HG02884 (cell line): Measurements from ENCODE around the gene CHD2.
"Not testable (repeated sequence)": the region's sequence is repeated elsewhere in the genome, so short reads cannot be mapped to it uniquely, and the experiment has no call there.

Source experiments
- ATAC-seq: cut with Tn5 transposase; IDR thresholded peaks from one replicate; pipeline ENCODE4 v1.9.1; 2021; ENCODE audit warnings: mild to moderate bottlenecking, moderate library complexity; ENCODE audit not compliant: unreplicated experiment

CHD2 gene

GRCh38 chr15:92904722-92905571, 4.8 kb downstream of the CHD2 start:
- no peak for ATAC-seq

- no peak for ATAC-seq
These were observed 5.9 kb downstream of the CHD2 start for GRCh38 chr15:92906020-92906419.

GRCh38 chr15:92906563-92907081, 6.5 kb downstream of the CHD2 start:
- ATAC-seq, result peak; percentile 37

DNA sequence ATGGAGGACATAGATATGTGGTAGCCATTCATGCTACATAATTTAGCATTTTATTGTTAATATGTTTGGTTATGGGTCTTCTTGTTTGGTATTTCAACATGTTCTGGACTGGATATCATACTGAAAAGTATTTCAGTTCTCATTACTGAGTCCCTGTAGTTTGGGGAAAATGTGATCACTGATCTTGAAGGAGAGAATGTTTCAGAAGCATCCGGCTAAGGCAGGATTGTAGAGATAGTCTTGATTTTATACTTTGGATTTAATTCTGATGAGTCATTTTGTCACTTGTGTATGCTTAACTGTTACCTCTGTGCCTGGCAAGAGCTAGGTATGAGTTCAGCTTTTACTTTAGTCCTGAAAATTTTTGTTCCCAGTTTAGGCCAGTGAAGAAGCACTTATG, 7.1 kb downstream of the CHD2 start:
- ATAC-seq, result no peak

DNA sequence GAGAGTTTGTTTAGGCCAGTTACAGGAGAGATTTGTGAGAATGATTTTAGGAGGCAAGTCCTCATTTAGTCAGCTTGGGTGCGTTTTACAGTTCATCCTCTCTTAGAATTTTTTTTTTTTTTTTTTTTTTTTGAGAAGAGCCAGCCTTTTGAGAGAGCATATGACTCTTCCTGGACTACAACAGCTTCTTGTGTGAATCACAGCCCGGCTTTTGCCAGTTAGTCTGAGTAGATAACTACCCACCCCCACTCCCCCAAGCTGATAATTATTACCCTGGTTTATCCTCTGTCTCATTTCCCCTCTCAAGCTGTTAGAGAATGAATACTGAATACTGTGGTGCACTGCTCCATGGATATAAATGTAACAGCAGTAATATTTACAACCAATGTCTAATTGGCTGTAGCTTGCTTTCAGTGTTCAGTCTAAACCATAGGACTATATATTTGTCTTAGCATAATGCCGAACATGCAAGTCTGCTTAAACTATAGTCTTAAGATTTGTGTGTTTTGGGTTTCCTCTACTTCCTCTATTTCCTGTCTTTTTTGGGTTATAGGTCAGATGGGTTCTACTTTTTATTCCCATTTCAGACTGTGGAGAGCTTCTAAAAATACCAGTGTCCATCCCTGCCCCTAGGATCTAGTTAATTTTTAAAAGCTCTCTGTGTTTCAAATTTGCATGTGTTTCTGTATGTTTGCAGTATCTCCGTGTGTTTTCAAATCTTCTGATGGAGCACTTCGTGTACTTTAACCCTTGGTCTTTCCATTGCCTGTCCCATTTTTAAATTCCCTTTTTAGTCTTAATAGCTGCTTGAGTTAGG, 8.0 kb downstream of the CHD2 start:
- no peak for ATAC-seq

- ATAC-seq, result no peak
These were observed 8.6 kb downstream of the CHD2 start for GRCh38 chr15:92908713-92909057.

- ATAC-seq, result no peak
These were observed 9.1 kb downstream of the CHD2 start for GRCh38 chr15:92909136-92909781.

GRCh38 chr15:92910451-92910850, 10.3 kb downstream of the CHD2 start:
- ATAC-seq, result no peak

DNA sequence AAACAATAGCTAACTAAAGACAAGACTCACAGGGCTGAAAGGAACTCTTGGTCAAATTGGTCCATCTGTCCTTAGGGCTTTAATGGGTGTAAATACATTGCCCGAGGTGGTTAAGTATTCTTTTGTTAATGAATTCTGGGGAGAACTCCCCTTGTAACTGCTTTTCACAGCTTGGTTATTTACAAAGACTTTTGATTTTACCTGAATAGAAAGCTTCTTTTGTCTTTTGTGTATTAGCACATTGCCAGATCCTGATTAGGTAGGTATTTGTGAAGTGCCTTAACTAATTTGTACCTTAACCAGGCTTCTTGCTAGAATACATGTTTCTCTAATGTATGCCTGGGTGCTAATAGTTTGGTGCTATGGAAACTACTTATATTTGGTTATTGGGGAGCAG, 14.0 kb downstream of the CHD2 start:
- no peak for ATAC-seq

GRCh38 chr15:92914768-92915221, 14.7 kb downstream of the CHD2 start:
- peak; percentile 45 for ATAC-seq

- no peak for ATAC-seq
These were observed 15.8 kb downstream of the CHD2 start for GRCh38 chr15:92915766-92916435.

DNA sequence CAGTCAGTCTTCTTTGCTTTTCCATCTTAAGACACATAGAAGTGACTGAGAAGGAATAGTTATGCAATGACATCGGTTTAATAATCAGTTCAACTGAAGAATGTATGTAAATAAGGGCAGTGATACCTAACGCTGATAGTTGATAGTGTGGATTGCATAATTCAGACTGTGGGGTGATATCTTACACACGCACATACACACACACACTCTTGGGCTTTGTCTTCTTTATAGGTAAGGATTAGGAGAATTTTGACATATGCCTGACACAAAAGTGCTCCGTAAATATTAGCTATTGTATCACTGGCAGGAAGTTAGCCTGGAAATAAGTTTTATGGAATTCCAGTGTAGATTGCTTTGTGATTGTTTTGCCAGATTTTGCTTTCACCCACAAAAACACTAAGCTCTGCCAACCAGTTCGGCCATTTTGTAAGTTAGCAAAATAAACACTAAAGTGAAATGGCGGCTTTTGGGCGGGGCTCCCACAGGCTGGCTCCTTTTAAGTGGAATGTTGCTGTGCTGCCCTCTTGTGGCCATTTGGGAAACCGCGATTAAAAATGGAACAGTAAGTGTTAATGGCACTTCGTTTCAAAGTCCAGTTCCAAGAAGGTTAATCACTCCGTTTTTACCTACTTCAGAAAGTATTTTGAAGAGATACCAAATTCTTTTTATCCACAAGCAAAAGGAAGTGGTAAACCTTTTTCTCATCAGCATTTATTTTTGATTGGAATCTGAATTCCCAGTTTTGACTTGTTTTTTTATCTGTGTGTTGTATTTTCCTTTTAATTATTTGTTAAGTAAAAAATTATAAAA, 17.7 kb downstream of the CHD2 start:
- ATAC-seq, result no peak

DNA sequence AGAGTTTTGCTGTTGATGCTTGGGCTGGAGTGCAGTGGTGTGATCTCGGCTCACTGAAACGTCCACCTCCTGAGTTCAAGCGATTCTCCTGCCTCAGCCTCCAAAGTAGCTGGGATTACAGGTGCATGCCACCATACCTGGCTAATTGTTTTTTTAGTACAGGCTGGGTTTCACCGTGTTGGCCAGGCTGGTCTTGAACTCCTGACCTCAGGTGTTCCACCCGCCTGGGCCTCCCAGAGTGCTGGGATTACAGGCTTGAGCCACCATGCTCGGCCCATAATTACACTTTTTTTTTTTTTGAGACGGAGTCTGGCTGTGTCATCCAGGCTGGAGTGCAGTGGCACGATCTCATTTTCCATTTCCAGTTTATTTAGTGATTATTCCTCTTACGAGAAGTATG, 18.8 kb downstream of the CHD2 start:
- ATAC-seq, result not testable (repeated sequence)

DNA sequence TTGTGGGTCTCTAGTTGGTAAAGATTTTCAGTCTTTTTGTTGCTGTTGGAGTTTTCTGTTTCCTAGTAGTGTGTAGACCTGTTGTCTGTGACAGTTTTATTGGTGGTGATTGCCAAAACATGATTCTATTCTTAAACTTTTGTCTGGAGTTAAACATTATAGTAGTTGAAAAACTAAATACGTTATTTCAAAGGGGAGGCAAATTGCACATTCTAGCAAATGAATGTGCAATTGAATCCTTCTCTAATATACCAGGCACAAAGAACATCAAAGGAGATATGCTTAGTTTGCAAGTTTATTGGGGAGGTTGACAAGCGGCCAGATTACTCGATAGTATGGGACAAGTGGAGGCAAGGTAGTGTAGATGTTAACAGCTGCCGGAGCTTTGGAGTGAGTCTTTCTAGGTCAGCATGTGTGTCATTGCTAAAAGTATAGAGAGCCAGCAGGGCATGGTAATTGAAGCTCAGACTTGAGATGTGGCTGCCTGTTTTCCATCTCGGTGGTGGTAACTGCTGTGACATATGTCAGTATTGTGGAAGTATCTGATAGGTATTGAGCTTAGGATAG, 20.6 kb downstream of the CHD2 start:
- ATAC-seq, result no peak

- no peak for ATAC-seq
These were observed 21.3 kb downstream of the CHD2 start for GRCh38 chr15:92921215-92922131.

DNA sequence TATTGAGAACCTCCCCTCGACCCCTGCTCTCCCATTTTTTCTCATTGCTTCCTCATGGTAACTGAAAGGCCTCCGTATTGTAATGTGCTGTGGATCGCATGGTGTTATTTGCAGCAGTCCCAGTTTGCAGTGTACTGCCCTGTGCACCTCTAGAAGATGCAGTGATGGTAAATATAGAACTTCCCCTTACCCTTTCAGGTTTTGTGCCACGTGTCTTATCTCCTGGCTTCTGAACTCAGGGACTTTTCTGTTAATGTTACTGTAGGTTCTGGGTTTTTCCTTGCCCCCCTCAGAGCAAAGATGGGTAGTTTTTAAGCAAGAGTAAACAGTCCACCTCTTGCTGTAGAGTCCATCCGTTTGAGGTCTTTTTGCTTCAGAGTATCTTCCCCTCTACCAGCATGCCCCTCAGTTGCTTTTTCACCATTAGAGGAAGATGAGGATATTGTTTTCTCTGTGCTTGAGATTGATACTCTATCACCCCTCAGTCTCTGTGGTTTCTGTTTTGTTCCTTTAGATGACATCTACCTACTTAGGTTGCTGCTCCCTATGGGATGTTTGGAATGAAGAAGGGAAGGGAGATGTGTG, 22.4 kb downstream of the CHD2 start:
- ATAC-seq, result no peak

- no peak for ATAC-seq
These were observed 24.1 kb downstream of the CHD2 start for GRCh38 chr15:92924216-92924615.

DNA sequence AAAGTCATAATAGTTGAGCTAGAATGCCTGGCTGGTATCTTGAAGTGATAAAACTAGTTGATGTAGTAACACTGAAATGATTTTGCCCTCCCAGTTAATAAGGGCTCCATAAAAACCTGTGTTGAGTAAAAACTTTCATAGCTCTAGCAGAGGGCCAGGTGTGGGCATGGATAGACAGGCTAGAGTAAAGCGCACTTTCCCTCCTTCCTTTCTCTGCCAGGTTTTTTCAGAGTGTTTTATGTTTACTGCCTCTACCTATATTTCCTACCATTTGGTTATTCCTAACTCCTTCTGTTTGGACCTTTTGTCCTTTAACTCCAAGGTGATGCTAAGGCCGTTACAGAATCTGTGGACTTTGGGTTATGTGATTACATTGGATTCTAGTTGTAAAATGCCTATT, 25.3 kb downstream of the CHD2 start:
- no peak for ATAC-seq
